ENCODE data around the gene SOHLH2. TPM values are rescaled to one million over a fixed set of nuclear protein-coding genes. Genes with fewer than 3 reads are reported as not detected.

SOHLH2 gene
- total RNA-seq, 1 donor from 2014 or later, result 0.10 TPM

DNA sequence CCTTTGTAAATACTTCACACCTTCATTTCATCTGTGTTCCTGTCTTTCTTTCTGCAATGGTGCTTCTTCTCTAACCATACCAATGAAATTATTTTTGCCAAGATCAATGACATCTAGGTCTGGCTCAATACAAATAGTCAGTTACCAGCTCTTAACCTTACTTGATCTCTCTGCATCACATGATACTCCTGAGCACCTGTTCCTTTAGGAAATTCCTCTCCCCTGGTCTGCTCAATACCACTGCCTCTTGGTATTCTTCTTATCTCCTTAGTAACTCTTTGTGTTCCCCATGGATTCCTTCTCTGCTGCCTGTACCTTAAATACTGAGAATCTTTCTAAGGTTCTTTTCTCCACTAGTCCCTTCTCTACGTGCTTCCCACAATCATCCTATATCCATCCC is 25.9 kb downstream of the SOHLH2 start:
- no peak for DNase-seq (ENCODE audit: low read depth)

DNA sequence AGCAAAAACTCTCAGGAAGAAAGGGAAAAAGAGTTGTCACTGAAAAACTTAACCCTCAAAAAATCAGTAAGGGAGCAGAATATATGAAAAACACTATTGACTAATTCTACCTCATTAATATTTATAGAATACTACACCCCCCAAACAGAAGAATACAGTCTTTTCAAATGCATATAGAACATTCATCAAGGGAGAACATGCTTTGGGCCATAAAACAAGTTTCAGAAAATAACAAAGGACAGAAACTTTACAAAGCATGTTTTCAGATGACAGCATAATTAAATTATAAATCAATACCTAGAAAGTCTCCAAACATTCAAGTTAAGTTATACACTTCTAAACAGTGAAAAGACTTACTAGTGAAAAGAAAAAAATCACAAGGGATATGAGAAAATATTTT is 30.5 kb downstream of the SOHLH2 start:
- DNase-seq (ENCODE audit: low read depth), result no peak

DNA sequence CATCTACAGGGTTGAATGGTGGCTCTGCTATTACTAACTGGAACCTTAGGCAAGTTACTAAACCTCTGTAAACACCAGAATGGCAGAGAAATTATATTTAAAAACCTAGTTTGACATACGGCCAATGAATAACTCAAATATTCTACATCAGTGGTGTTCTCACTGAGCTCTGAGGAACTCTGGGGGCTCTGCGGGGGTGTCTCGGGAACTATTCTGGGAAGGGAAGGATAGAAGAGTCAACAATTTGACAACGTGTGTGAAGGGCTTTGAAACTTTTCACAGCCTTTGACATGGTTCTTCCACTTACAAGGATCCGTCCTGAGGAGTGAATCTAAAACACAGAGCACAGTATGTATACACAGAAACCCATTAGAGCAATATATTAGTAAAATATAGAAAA is 38.7 kb downstream of the SOHLH2 start:
- no peak for DNase-seq (ENCODE audit: low read depth)

DNA sequence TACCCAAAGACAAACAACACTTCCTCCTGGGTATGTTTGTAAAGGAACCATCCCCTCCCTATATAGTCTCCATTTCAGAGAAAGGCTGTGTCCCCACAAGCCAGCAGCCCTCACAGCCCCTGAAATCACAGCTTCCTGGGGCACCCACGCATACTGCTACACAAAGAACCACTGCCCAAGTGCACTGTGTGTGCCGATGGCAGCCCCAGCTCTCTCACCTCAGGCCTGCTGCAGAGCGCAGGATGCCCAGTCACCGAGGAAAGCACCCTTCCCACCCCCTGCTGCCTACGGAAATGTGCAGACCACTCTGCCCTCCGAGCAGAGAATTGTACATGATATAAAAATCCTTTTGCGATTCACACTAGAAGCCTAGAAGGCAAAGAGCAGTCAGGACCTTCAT is 39.4 kb downstream of the SOHLH2 start:
- DNase-seq (ENCODE audit: low read depth), result no peak

DNA sequence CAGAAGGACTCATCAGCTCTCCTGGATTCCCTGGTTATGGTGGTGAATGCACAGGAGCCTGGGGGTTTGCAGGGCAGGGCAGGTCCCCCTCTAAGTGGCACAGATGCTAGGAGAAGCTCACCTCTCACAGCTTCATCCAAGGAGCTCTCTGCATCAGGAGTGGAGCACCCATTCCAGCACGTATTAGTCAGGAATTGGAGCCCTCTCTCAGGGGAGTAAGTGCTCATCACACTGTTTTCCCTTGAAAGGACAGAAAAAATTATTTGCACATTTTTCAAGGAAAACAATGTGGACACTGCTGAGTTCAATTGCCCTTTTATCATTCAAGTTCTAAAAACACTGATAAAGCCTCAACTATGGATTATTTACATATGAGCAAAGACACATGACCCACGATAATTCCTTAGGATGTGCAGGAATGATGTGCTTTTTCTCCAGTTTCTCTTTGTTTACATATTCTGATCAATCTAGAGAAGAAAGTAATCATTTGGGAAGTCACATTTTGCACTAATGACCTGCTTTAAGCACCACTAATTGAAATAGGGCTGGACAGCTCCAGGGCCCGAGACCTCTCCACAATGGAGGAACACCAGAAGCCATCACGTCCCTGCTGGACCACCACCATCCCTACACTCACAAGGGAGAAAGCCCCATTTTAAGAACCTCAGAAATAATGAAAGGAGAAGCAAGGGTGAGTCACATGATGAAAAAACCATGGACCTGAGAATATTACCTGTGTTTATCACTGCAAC is 40.6 kb downstream of the SOHLH2 start:
- no peak for DNase-seq (ENCODE audit: low read depth)

DNA sequence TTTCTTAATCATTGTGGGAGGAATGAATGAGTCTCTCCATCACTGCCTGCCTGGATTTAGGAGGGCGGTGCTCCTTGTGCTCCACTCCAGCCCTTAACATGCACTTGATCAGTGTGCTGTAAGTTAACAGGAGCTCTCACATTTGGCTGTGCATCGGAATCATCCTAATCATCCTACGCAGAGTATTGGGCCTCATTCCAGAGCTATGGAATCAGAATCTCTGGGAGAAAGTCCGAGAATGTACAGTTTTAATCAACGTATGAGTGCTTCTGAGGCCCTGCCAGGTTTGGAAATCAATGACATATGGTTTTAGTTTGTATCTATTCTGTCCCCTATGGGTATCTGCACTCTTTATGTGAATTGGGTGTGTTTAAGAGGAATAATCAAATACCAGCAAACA is 48.3 kb downstream of the SOHLH2 start:
- DNase-seq (ENCODE audit: low read depth), result no peak

DNA sequence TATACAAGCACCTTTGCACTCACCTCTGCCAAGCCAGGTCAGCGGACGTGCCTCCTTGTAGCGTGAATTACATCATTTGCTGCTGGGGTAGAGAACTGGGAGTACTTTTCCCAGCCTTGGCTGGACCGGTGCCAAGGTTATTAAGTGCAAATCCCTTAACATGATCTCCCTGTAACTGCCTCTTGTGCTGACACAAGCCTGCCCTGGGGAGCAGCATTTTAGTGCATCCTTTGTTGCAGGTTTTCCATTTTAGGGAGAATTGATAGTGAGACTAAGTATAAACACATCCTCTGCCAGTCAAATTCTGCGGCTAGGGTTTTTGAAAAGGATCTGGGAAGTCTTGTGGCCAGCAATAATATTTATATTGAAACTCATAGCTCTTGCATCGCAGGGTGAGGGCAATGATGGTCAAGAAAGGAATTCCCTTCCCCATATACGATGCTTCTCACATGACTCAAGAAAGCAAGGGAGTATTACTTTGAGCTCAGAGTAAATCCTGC is 50.5 kb downstream of the SOHLH2 start:
- peak; percentile 89 for DNase-seq (ENCODE audit: low read depth)

DNA sequence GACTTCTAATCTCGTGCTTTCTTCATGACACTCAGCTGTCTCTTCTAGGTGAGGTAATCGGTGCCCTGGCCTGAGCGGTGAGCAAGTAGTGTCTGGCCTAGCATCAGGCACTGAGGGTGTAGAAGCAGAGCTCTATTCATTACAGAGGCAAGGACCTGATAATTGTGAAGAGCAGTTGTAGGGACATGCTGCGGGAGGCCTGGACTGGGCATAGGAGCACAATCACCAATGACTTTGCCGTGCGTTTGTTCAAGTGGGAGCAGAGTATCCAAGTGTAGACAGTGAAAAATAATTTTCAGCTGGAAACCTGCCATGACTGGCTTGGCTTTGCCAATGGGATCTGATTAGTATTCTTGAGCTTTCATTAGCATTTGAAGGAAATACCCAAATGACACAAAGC is 51.1 kb downstream of the SOHLH2 start:
- no peak for DNase-seq (ENCODE audit: low read depth)

DNA sequence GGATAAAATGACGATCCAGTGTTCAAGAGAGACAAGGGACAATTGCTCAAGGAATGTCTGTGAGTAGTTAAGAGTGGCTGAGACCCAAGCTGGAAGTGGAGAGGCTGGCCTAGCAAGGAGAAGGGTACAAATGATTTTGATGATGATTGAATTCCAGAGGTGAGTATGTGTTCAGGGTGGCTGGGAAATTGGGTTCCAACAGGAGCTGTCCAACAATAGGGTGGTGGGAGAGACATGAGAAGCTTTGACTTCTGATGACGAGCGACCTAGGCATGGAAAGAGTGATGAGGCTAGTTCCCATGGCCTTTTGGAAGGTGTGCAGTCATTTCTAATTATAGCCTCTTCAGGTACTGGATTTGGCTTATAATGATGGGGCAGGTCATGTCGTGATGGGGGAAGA is 54.1 kb downstream of the SOHLH2 start:
- DNase-seq (ENCODE audit: low read depth), result no peak

DNA sequence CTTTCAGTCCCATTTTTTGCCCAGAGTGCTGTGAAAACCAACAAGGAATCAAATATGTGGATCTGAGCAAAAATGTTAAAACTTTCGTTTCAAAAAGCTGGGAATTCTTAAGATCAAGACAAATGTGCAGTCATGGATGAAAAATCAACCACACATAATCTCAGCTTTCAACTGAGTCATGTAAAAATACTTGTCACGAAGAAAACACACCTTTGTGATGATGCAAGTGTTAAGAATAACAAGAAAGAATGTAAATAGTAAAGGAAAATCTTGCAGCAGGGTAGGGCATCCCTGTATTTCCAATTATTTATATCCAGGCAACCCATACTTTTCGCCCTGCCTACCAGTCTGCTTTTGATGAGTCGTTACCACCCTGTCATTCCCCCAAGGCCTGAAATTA is 55.7 kb downstream of the SOHLH2 start:
- DNase-seq (ENCODE audit: low read depth), result peak; percentile 90

DNA sequence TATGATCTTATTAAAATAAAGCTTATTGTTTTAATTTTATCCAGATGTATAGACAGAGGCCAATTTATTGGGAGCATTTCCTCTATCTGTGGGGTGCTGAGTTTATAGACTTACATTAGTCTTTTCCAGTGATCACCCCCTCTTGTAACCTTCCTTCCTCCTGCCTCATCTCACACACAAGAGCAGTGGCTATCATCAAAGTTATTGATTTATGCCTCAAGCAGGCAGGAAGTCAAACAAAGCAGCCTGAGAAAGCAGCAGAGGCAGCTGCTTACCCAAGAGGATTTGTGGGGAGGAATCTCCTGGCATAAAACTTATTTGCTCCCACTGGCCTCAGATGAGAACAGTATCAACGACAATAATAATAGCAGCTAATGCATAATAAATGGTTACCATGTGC is 56.9 kb downstream of the SOHLH2 start:
- DNase-seq (ENCODE audit: low read depth), result peak; percentile 12

DNA sequence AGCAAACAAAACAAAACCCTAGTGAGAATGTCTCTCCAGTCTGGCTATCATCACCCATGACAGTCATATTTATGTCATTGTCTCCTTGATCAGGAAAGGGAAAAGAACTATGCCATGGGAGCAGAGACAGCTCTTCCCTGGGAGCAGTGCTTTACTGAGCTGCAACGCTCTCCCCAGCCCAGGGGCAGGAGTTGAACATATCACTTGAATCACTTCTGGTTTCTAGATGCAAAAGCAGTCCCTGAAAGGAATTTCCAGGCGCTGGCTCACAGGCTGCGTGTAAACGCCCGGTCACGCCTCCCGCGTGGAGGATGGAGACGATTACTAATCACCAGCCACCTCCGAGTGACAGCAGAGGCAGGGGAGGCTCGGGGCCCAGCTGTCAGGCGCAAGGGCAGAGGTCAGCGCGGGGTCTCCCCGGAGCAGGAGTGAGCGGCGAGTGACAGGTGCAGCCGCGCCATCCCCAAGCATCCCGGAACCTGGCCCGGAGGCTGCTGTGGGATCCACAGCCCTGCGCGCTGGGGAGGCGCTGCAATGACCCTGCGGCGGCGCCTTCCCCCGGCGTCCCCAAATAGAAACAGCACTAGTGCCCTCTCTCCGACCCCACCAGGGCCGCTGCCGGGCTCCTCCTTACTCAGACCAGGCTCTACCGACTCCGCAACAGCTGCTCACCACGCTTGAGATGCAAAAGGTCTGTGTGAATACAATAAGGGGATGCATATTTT is 59.6 kb downstream of the SOHLH2 start:
- peak; percentile 19 for DNase-seq (ENCODE audit: low read depth)

DNA sequence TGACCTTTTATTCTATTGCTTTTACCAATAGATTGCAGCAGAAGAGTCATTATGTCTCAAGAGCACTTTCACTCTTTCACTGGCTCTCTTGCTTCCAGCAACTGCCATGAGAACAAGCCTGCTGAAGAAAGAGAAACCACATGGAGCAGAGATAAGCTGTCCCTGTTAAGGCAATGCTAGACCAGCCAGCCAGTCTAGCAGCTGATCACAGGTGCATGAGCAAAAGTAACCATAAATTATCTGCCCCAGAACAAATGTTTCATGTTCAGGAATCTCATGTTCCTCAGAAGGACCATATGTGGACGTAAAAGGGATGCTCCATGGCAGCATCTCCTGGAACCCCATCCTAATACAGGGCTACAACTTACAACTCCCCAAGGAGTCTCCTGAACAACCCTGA is 62.8 kb downstream of the SOHLH2 start:
- DNase-seq (ENCODE audit: low read depth), result no peak

DNA sequence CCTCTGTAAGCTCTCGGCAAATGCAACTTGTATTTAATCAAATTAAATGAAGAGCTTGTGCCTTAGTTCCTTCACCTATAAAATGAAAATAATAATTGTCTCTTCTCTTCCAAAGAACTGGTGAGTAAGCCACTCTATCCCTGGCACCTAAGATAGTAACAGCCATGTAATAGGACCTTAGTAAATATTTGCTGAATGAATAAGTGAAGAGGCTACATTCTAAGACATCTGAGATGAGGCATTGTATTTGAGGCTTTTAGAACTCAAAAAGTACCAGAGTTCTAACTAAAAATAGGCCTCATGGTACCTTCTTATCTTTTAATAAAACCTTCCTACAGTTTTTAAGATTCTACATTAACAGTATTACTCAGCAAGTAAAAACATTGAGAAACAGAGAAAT is 65.9 kb downstream of the SOHLH2 start:
- DNase-seq (ENCODE audit: low read depth), result no peak

DNA sequence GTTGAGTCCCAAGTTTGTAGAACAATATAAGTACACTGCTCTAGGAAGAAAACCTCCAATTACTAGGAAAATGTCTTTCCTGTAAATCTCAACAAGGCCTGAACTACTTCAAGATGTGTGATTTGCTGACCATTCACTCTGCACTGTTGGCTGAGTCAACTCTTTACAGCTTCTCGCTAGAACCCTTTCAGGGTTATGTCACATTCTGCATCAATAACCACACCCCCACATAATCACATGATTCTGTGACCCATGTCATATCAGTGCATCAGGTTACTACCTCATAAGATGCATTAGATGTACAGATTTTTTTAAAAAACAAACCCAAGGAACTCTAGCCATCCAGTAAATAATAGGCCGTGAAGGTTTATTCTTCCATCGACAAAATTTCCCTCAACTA is 67.0 kb downstream of the SOHLH2 start:
- no peak for DNase-seq (ENCODE audit: low read depth)

DNA sequence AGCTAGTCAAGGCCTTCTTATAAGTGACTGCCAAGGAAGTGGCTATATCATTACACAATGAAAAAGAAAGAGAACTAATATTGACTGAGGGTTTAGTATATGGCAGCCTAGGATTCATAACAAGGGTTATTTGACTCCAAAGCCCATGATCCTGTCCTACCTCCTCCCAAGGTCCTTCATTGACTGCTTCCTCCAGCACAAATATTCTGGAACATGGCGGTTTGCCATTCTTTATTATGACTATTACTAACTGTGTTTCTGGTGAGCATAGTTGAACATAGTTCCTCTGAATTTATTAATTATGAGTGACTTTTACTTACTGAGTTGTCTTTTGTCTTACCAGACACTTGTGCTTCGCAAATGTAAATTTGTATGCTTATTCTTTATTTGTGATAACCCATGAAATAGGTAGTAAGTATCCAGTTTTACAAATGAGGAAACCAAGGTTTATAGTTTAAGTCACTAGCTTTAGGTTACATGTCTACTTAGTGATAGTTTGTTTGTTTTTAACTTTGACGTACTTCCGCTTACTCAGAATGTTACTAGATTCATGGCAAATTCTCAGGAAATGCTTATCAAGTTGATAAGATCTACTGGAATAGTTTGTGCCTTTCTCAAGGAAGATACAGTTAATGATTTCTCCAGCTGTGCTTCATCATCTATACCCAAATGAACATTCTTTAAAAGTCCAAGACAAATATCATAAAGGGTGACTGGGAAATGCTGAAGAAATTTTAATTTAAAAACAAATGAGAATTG is 67.7 kb downstream of the SOHLH2 start:
- DNase-seq (ENCODE audit: low read depth), result no peak

DNA sequence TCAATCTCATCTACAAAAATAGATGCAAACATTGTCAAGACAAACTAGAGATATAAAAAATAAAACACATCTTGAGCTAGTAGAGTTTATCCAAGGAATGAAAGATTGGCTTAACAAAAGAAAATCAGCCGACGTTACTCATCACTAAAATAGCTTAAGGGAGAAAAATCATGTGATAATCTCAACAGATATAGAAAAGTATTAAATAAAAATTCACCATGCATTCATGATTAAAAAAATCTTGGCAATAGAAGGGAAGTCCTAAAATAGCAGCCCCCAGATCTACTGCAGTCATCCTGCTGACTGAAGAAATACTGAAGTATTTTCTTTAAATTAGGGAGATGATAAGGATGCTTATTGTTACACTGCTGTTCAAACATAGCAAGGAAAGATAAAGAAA is 70.6 kb downstream of the SOHLH2 start:
- DNase-seq (ENCODE audit: low read depth), result no peak

DNA sequence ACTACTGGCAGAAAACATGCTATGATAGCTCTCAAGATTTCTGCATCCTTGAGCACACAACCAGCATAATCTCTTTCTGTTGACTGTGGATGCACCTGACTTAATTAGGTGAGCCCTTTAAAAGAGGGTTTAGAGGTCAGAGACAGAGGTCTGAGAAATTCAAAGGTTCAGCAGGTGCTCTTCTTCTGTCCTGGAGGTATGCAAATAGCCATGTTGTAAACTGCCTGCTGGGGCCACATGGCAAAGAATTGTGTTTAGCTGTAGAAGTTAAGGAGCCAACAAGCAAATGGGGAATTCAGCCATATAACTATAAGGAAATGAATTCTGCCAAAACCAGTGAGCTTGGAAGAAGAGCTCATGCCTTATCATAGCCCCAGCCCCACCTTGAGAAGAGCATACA is 71.6 kb downstream of the SOHLH2 start:
- no peak for DNase-seq (ENCODE audit: low read depth)

DNA sequence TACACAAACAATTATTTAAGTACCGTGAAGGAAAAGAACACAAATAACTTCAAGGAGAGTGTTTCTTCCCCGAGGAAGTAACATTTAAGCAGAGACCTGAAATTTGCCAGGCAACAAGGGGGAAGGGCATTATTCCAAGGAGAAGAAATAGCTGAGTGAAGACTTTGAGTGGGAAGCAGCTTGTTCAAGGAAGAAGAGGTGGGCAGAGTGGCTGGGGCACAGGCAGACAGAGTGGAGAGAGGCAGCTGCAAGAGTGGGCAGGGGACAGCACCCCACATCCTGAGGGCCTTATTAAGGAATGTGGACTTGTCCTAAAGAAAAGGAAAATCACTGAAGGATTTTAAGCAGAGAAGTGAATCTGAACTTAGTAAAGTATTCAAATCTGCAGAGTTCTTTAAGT is 78.5 kb downstream of the SOHLH2 start:
- DNase-seq (ENCODE audit: low read depth), result no peak

DNA sequence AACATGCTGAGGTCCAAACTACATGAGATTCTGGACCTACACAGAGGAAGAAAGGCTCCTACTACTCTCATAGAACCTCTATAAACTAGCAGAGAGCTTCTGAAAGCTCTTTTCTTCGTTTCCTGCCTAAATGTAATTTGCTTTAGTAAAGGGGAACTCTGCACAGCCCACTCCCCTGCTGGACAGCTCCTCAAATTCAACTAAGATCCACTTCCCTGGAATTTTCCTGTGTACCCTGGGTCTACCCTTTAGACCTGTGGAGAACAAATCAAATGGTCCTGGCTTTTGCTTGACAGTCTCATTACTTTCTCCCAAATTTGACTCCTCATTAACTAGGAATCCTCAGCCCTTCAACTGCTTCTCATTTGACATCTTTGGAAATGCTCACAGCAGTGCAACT is 79.7 kb downstream of the SOHLH2 start:
- no peak for DNase-seq (ENCODE audit: low read depth)

DNA sequence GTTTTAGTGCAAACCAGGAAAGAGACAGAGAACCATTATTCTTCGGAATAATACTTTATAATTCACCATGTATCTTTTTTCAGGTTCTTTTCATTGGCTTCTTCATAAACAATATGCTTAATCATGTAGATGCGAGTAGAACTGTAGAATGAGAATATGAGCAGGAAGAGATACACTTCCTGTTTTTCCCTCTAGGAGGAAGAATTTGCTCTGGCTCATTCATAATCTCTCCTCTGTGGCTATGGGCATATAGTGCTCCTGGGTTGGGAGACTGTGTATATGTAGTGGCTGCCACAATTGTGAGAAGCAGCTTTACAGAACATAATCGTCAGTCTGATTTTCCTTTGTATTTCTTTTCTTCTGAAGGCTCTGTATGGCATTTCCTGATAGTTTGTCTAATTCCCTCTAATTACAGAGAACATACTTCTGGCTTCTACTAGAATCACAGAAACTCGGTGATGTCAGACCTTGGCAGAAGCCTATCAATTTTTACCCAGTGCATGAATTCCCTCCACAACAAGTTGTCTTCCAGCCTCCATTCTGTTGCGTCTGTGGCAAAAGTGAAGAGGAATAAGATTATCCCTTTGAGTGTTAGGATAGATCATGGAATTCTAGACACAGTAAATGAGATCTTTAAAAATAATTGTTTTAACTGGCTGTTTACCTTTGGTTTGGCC is 80.3 kb downstream of the SOHLH2 start:
- DNase-seq (ENCODE audit: low read depth), result no peak

DNA sequence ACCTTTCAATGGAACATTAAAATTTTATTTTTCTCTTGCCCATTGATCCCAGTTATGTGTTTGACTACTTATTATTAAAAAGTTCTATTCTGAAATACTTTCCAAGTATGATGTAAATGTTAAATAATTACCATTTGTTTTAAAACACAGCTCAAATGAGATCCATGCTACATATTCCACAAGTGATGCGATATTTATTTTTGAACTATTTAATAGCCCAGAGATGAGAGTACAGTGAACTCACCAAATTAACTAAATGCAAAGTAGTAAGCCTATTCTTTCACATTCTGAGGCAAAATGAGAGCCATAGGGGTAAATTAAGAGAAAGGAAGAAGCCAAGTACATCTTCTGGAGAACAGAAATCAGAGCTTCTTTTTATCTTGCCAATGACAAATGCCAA is 82.0 kb downstream of the SOHLH2 start:
- DNase-seq (ENCODE audit: low read depth), result no peak

Data from renal cortical epithelial cell (primary cell).